Peyer's patch (tissue), 4 donors: ENCODE results near the gene BRMS1. TPM values are rescaled to one million over a fixed set of nuclear protein-coding genes. Genes with fewer than 3 reads are reported as not detected.

Experiments
- DNase-seq, 3 donors: peaks; one replicate each; pipeline ENCODE4 v3.0.0-alpha.2; 2017 to 2019
- H3K27ac ChIP-seq, 4 donors: fragments of 200-600 bp; sonication (generic); one replicate each; pipeline ENCODE4 v1.5.1; 2016 to 2019
- H3K27me3 ChIP-seq, 2 donors: fragments of 200-600 bp; sonication (generic); one replicate each; pipeline ENCODE4 v1.5.1; 2019
- H3K36me3 ChIP-seq, 3 donors: fragments of 200-600 bp; sonication (generic); one replicate each; pipeline ENCODE4 v1.5.1; 2016 to 2019
- H3K4me1 ChIP-seq, 4 donors: fragments of 200-600 bp; sonication (generic); one replicate each; pipeline ENCODE4 v1.5.1; 2016 to 2019
- H3K4me3 ChIP-seq, 4 donors: fragments of 200-600 bp; sonication (generic); 1 replicate in 3 of 4; 2 replicates in 1 of 4; pipeline ENCODE4 v1.5.1; 2016 to 2019; ENCODE audit warnings: mild to moderate bottlenecking in 1 of 4
- H3K9me3 ChIP-seq, 4 donors: fragments of 200-600 bp; sonication (generic); one replicate each; pipeline ENCODE4 v1.5.1; 2016 to 2019; ENCODE audit warnings: mild to moderate bottlenecking in 1 of 4
- POLR2A ChIP-seq, 2 donors: fragments of 450-650 bp; IDR thresholded peaks; one replicate each; pipeline ENCODE4 v1.5.1; 2017; ENCODE audit warnings: antibody characterized with exemption in 2 of 2, mild to moderate bottlenecking in 2 of 2, moderate library complexity in 2 of 2
- total RNA-seq, 4 donors: library from RNA; depleted of rRNA; stranded (reverse); fragments of >200 nt; gene quantifications; one replicate each; pipeline ENCODE4 v1.1.0, GENCODE V29; 2016
- TF ChIP-seq, protein P1 (sequence below), 6 experiments: fragments of 450-650 bp in 4 of 6; fragments of 200-600 bp in 2 of 6; sonication (generic) in 1 of 6; IDR thresholded peaks; one replicate each; pipeline ENCODE4 v1.5.1; 2017 to 2019; ENCODE audit warnings: antibody characterized with exemption in 6 of 6, mild to moderate bottlenecking in 3 of 6, moderate library complexity in 1 of 6

Gene BRMS1
- total RNA-seq, 4 donors from 2014 or later: 36.9 to 63.5 (median 50.3) TPM

DNA sequence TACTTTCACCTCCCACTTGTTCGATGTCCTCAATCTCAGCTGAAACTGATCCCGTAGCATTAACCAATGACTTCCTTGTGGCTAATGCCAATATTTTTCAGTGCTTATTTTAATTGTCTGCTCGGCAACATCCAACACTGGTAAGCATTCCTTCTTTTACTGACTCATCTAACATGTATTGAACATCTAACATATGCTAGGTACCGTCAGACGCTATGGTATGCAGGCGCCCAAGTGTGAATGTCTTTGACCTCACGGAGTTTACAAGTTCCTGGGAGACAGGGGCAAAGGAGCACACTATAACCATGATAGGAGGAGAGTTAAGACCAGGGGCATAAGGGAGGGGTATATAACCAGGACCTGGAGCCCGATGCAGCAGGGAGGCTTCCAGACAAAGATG lies 1.7 kb downstream of the BRMS1 start:
- peaks cover 0 to 38% (median 0%) of the 10 kb centered on the region in 3 donors for H3K36me3 ChIP-seq
- TF ChIP-seq, protein P1, sequence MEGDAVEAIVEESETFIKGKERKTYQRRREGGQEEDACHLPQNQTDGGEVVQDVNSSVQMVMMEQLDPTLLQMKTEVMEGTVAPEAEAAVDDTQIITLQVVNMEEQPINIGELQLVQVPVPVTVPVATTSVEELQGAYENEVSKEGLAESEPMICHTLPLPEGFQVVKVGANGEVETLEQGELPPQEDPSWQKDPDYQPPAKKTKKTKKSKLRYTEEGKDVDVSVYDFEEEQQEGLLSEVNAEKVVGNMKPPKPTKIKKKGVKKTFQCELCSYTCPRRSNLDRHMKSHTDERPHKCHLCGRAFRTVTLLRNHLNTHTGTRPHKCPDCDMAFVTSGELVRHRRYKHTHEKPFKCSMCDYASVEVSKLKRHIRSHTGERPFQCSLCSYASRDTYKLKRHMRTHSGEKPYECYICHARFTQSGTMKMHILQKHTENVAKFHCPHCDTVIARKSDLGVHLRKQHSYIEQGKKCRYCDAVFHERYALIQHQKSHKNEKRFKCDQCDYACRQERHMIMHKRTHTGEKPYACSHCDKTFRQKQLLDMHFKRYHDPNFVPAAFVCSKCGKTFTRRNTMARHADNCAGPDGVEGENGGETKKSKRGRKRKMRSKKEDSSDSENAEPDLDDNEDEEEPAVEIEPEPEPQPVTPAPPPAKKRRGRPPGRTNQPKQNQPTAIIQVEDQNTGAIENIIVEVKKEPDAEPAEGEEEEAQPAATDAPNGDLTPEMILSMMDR (IDR thresholded peaks at IDR 0.05): no peak
- no peak for TF ChIP-seq POLR2A (IDR thresholded peaks at IDR 0.05)
- H3K27me3 ChIP-seq: no peaks in the 10 kb centered on the region
- no peaks in the 10 kb centered on the region for H3K9me3 ChIP-seq
- no peak for DNase-seq
- peaks cover 18 to 35% (median 20%) of the 10 kb centered on the region in 4 donors for H3K4me1 ChIP-seq
- no peak overlapping the region for H3K27ac ChIP-seq
- H3K4me3 ChIP-seq: no peak overlapping the region

DNA sequence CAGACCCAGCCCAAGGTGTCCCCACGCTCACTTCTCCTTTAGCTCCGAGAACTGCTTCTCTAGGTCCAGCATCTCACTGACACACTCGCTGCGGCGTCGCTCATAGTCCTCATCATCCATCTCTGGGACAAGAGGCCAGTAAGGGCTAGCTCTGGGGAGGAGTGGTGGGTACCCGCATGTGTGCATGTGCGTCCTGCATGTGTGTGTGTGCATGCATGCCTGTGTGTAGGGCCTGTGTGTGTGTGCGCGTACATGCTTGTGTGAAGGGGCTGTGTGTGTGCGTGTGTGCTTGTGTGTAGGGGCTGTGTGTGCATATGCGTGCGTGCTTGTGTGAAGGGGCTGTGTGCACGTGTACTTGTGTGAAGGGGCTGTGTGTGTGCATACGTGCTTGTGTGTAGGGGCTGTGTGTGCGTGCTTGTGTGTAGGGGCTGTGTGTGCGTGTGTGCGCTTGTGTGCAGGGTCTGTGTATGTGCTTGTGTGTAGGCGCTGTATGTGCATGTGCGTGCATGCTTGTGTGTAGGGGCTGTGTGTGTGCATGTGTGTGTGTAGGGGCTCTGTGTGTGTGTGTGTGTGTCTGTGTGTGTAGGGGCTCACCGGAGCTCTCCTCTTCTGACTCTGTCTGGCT lies 3.3 kb downstream of the BRMS1 start:
- Histone ChIP-seq H3K9me3 (no peaks in the 10 kb centered on the region), H3K27ac (no peak overlapping the region), H3K4me3 (no peak overlapping the region), H3K27me3 (no peaks in the 10 kb centered on the region), H3K4me1 (peaks cover 18 to 37% (median 22%) of the 10 kb centered on the region in 4 donors), H3K36me3 (peaks cover 0 to 47% (median 0%) of the 10 kb centered on the region in 3 donors)
- no peak for DNase-seq
- TF ChIP-seq, protein P1 (IDR thresholded peaks at IDR 0.05): no peak
- TF ChIP-seq POLR2A (IDR thresholded peaks at IDR 0.05): no peak

DNA sequence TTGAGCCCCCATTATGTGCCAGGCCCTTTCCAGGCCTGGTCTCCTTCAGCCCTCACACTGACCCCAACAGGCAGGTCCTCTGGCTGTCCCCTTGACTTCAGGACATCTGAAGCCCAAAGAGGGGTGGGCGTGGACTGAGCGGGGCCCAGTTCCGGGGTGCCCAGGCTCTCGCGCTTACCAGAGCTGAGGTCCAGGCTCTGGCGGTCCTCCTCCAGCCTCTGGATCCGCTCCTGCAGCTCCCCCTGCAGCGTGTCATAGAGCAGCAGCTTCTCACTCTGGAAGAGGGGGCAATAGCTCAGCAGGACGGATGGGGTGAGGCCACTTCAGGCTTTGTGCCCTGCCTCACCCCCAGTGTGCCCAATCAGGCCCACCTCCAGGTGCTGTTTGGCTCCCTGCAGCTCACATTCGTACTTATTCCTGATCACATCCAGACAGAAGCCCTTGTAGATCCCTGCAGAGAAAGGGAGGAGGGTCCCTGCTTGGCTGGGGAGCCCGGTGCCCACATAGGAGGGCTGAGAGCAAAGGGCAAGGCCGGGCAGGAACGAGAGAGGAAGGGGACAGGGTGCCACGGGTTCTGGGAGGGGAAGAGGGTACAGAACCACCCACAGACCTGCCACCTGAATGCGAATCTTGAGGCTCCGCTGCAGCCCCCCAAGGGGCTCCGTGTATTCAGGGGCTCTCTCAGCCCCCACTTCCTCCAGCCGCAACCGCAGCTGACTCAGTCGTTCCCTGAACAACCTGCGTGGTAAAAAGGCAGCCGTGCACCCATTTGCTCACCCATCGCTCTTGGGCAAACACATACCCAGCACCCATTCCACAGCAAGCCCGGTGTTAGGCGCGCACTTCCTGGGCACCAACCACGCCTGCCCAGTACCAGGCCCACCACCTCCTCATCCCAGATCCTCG lies 4.1 kb downstream of the BRMS1 start:
- no peaks in the 10 kb centered on the region for H3K9me3 ChIP-seq
- H3K4me1 ChIP-seq: peaks cover 13 to 36% (median 24%) of the 10 kb centered on the region in 4 donors
- no peak overlapping the region for H3K4me3 ChIP-seq
- TF ChIP-seq, protein P1 (IDR thresholded peaks at IDR 0.05): no peak
- no peak for TF ChIP-seq POLR2A (IDR thresholded peaks at IDR 0.05)
- H3K36me3 ChIP-seq: peaks cover 0 to 47% (median 0%) of the 10 kb centered on the region in 3 donors
- H3K27ac ChIP-seq: no peak overlapping the region
- H3K27me3 ChIP-seq: no peaks in the 10 kb centered on the region
- no peak for DNase-seq

DNA sequence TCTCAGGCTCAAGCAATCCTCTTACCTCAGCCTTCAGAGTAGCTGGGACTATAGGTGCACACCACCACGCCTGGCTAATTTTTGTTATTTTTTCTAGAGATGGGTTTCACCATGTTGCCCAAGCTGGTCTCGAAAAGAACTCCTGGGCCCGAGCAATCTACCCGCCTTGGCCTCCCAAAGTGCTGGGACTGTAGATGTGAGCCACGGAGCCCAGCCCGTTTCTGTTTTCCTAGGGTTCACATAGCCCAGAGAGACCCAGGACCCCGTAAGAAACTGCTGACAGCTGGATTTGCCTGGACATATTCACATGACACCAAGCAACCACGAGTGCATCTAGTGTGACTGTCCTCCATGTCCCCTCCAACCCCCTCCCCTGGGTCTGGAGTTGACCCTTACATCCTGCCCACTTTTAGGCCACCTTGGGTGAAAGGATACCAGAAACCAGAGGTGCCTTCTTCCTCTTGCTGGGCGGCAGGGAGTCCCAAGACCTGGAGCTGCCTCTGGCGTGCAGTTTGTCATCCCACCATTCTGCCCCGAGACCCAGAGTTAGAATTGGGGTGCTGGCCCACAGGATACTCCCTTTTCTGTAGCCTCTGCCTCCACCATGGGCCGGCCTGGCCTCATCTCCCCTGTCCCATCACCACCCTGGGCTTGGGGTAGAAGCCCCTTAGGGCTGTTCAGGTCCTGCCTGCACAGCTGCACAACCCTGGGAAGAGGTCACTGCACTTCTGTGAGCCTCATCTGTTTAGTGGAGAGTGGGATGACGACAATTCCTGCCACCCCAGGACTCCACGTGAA lies 5.0 kb downstream of the BRMS1 start:
- no peak for DNase-seq
- Histone ChIP-seq H3K27ac (no peak overlapping the region), H3K9me3 (no peaks in the 10 kb centered on the region), H3K36me3 (peaks cover 0 to 47% (median 0%) of the 10 kb centered on the region in 3 donors), H3K4me3 (no peak overlapping the region), H3K4me1 (peaks cover 10 to 37% (median 25%) of the 10 kb centered on the region in 4 donors), H3K27me3 (no peaks in the 10 kb centered on the region)
- no peak for TF ChIP-seq POLR2A (IDR thresholded peaks at IDR 0.05)
- TF ChIP-seq, protein P1 (IDR thresholded peaks at IDR 0.05): no peak

DNA sequence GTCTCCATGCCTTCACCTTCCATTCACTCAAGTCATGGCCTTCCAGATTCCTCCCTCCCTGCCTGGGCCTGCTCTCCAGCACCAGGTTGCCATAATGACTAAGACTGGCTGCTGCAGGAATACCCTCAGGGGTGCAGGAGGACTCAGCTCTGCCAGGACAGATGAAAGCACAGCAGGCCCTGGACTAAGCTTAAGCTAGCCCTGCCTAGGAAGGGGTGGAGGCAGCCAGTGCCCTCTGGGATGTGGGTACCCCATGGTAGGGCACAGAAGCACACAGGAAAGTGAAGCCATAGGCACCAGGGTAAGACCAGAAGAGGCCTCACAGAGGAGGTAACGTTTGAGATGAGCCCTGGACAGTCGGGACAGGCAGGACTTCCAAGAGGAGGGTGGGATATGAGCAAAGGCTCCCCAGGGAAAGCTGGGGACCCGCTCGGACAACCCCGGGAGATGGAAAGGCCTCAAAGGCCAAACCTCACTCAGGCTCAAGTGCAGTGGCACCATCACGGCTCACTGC lies 5.7 kb downstream of the BRMS1 start:
- Histone ChIP-seq H3K9me3 (no peaks in the 10 kb centered on the region), H3K27ac (no peak overlapping the region), H3K36me3 (peaks cover 0 to 50% (median 0%) of the 10 kb centered on the region in 3 donors), H3K4me1 (peaks cover 10 to 42% (median 24%) of the 10 kb centered on the region in 4 donors), H3K27me3 (no peaks in the 10 kb centered on the region), H3K4me3 (no peak overlapping the region)
- DNase-seq: no peak
- TF ChIP-seq POLR2A (IDR thresholded peaks at IDR 0.05): no peak
- TF ChIP-seq, protein P1 (IDR thresholded peaks at IDR 0.05): no peak
